GM19099 (cell line): Measurements from ENCODE around the gene TRIP13.

Experiments used
- POLR2A ChIP-seq: IDR thresholded peaks from 3 replicates; pipeline ENCODE4 v1.6.1; 2011; ENCODE audit warnings: low read depth; ENCODE audit not compliant: insufficient read length; ENCODE audit errors: extremely low read depth

The TRIP13 gene

DNA sequence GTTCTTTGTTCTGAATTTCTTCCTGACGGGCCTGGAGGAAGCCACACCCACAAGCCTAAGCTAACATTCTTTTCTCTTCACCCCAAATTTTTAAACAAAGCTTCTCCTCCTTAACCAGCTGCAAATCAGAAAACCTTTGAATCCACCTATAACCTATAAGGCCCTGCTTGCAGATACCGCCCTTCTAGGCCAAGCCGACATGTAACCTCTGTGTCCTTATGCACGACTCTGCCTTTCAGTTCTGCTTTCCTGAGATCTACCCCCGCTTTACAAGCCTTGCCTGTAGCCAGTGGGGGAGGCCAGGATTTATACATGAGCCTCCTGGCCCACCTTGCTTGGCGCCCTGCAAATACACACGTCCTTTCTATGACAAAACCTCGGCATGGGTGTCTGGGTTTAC, 19.4 kb upstream of the TRIP13 start:
- no peak for TF ChIP-seq POLR2A

DNA sequence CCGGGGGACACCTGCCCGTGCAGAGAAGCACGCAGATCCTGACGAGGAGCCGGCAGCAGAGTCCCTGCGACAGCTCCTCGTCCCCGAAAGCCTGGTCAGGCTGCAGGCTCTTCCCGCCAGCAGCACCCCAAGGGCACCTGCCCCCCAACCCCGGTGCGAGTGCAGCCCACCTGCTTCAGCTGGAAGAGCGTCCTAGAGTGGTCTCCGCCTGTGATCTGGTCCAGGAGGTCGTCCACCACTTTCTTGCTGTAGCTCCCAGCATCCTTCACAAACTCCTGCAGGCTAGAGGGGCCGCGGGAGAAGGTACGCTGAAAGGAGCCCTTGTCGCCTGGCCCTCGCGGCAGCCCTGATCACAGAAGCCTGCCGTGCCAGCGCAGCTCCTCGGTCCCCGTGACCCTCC, 16.8 kb upstream of the TRIP13 start:
- no peak for TF ChIP-seq POLR2A

DNA sequence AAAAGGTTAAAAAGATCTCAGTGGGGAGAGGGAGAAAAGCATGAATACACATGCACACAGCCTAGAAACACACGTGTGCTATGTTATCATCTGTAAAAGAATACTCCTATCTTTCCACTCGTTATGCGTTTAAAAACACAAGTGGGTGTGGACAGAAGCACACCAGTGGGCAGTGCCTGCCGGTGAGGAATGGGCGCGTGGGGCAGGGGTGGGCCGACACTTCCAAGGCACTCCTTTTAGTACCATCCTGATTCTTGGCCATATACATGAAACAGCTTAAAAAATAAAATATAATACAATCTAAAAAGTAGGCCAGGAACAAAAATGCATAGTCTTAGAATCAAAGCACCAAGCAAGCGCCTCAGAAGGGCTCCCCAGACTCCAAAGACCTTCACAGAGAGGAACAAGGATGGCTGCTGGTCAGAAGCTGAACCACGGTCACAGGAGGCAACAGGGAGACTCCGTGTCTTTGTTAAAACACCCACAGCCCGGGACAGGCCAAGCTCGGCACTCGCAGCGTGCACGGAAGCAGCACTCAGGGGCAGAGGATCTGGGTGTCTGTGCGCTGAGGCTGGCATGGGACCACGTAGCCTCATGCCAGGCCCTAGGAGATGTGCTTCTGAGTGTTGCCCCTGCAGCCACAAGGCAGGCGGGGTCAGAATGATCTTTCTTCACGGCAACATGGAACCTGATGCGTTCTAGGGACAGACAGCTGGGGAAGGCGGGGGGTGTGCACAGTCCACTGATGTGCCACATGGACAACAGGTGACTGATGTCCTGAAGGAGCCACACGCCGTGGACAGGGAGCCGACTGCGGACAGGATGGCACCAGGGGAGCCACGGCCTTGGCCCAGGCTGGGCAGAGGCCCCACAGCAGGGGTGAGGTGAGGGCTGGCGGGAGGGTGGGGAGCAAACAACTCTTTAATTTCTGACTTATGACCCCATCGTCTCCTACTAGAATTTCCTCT, 16.0 kb upstream of the TRIP13 start:
- TF ChIP-seq POLR2A = no peak

GRCh38 chr5:878125-878524, 14.6 kb upstream of the TRIP13 start:
- TF ChIP-seq POLR2A = no peak

GRCh38 chr5:880816-881550, 11.7 kb upstream of the TRIP13 start:
- no peak for TF ChIP-seq POLR2A

GRCh38 chr5:881551-881935, 11.1 kb upstream of the TRIP13 start:
- no peak for TF ChIP-seq POLR2A

DNA sequence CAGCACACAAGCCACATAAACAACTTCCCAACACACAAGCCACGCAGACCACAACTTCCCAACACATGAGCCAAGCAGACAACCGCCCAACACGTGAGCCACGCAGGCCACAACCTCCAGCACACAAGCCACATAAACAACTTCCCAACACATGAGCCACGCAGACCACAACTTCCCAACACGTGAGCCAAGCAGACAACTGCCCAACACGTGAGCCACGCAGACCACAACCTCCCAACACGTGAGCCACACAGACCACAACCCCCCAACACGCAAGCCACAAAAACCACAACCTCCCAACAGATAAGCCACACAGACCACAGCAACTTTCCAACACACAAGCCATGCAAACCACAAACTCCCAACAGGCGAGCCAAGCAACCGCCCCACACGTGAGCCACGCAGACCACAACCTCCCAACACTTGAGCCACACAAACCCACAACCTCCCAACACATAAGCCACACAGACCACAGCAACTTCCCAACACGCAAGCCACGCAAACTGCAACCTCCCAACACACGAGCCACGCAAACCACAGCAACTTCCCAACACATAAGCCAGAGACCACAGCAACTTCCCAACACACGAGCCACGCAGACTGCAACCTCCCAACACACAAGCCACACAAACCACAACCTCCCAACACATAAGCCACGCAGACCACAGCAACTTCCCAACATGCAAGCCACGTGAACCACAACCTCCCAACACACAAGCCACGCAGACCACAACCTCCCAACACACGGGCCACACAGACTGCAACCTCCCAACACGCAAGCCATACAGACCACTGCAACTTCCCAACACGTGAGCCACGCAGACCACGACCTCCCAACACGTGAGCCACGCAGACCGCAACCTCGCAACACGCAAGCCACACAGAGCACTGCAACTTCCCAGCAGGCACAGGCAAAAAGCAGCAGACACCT, 10.2 kb upstream of the TRIP13 start:
- no peak for TF ChIP-seq POLR2A

DNA sequence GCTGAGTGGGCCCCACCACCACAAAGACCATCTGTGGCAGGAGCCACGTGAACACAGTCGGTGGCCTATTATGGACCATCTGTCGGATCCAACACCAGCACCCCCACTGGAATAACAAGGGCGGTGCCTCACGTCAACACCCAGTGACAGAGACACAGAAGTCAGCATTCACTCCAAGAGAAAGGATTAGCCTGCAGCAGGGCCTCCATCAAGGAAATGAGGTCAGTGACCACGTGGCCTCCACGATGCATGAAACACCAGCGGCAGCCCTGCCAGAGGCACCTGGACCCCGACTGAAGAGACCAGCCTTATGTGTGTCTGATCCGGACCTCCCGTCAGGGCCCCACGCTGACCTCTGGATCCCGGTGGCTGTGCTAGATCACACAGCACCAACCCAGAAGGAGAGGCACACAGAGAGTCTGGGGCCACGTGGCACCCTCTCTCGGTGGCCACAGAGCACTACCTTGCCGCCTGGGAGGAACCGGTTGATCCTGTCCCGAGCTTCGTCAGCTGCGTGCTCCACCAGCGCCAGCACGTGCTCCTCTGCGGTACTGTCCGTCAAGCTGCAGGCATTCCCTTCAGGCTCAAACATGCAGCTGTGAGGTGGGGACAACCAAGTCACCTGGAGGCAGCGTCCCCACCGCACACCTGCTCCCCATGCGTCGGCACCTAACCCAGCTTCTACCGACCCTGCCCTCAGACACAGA, 9.1 kb upstream of the TRIP13 start:
- TF ChIP-seq POLR2A = no peak

- TF ChIP-seq POLR2A = no peak
Observed at GRCh38 chr5:884345-885126, 8.1 kb upstream of the TRIP13 start.

DNA sequence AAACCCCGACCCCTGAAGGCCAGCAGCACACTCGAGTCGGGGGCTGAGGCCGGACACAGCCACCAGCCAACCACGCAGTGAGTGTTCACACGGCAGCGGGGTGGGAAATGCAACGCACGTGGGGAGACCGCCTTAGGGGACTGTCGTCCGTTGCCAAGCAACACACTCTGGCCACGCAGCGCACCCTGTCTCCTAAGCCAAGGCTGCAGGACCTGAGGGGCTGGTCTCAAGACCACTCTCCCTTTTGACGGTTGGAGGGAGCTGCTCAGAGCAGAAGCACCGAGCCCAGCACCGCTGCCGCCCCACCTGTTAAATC, 7.6 kb upstream of the TRIP13 start:
- no peak for TF ChIP-seq POLR2A

DNA sequence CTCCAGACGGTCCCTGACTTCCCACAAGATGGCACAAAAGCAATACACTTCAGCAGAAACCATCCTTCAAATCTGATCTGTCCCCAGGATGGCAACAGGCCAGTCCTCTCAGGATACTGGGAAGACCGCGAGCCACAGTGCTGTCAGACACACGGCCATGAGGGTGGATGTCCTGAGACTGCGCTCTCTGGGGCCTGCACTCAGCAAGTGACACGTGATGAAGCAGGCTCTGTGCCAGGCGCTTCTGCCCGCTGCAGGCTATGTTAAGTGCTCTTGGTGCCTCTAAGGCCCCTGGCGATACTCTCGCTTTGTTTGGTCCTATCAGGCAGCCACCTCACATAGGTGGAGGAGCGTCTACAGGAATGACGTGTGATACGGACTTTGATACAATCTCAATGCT, 7.2 kb upstream of the TRIP13 start:
- no peak for TF ChIP-seq POLR2A

GRCh38 chr5:886036-886435, 6.6 kb upstream of the TRIP13 start:
- TF ChIP-seq POLR2A = no peak

DNA sequence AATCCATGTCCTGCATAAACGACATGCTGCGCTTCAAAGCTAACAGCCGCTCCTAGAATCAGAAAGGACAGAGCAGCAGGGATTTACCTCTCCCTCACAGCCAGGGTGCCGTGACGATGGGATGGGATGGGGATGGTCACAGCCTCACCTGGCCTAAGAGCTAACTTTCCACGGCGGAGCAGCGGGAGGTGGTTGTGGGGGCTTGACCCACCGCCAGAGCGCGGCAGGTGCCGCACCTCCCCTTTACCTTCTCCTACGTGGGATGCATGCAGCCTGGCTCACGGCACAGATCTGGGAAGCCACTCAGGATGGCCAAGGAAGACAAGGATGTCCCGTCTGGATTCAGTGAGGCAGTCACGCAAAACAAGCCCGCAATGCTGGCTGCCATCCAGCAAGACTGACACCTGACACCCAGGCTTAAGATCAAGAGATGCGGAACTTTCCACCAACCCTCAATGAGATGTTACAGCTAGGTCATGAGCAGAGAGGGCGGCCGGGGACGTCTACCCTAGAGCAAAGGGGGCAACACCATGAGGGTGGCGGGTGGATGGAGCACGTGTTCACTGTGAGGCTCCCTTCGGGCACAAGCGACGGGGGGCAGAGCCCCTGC, 5.9 kb upstream of the TRIP13 start:
- TF ChIP-seq POLR2A = no peak
